Dermis blood vessel endothelial cell (primary cell): ENCODE measurements around the gene APOE. TPM values are rescaled to one million over a fixed set of nuclear protein-coding genes. Genes with fewer than 3 reads are reported as not detected.
"Not testable (repeated sequence)": the region's sequence is repeated elsewhere in the genome, so short reads cannot be mapped to it uniquely, and the experiment has no call there.

ENCODE experiments used
- DNase-seq: peaks from one replicate; pipeline ENCODE4 v3.0.0; 2010
- total RNA-seq: library from RNA; depleted of rRNA; stranded (reverse); fragments of >200 nt; gene quantifications from 2 replicates; pipeline ENCODE4 v1.2.3, GENCODE V29; 2014

The APOE gene
- total RNA-seq, 1 donor from 2014 or later, result 7.8 TPM

DNA sequence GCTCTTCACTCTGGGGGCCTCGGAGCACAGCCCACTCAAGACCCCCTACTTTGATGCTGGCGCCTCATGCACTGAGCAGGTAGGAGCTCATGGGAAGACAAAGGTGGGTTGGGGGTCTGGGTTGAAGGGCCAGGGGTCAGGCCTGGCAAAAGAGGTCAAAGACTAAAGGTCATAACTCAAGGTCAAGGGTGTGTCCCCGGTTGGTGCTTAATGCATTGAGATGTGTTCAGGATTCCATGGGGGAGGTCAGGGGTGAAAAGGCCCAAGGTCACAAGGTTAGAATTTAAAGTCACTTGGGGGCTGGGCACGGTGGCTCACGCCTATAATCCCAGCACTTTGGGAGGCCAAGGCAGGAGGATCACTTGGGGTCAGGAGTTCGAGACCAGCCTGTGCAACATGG lies 19.5 kb upstream of the APOE start:
- no peak for DNase-seq

GRCh38 chr19:44887648-44888047 lies 17.9 kb upstream of the APOE start:
- DNase-seq, result no peak

DNA sequence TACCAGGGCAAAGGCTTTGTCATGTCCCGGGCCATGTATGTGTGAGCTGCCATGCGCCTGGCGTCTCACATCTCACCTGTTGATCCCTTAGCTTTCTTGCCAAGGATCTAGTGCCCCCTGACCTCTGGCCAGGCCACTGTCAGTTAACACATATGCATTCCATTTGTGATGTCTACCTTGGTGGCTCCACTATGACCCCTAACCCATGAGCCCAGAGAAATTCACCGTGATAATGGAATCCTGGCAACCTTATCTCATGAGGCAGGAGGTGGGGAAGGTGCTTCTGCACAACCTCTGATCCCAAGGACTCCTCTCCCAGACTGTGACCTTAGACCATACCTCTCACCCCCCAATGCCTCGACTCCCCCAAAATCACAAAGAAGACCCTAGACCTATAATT lies 17.3 kb upstream of the APOE start:
- DNase-seq, result not testable (repeated sequence)

- no peak for DNase-seq
These were observed 15.7 kb upstream of the APOE start for GRCh38 chr19:44889830-44890365.

- DNase-seq, result peak; percentile 100
These were observed 15.1 kb upstream of the APOE start for GRCh38 chr19:44890366-44891015.

DNA sequence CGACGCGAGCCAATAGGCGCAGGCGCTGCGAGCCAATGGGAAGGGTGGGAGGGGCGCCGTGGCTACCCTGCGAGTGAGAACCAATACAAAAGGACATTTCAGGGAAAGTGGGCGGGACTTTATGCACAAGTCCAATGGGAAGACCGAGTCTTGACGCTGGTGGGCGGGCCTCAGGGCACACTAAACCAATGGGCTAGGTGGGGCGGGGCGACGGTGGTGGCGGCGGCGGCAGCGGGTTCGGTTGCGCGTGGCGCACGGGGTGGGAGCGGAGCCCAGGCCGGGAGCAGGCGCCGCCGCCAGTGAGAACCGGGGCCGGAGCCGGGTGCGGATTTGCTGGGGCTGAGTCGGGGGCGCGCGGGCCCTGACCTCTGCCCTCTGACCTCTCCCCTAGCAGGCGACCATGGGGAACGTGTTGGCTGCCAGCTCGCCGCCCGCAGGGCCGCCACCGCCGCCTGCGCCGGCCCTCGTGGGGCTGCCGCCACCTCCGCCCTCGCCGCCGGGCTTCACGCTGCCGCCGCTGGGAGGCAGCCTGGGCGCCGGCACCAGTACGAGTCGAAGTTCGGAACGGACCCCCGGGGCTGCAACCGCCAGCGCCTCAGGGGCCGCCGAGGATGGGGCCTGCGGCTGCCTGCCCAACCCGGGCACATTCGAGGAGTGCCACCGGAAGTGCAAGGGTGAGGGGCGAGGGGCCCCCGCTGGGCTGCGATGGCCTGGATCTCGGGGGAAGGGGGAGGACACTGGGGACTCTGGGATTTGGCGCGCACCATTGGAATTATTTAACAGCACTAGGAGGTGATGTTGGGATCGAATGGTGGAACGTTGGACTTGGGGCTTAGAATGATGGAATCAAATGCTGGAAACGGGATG lies 14.3 kb upstream of the APOE start, which contains the start of gene TOMM40:
Gene TOMM40 (plus strand): TSS at position 239 of the 867 bp plus-strand sequence. CDS start 162 bp downstream, at position 401.
- DNase-seq, result peak; percentile 18

- DNase-seq, result no peak
These were observed 12.7 kb upstream of the APOE start for GRCh38 chr19:44892932-44893331.

- DNase-seq, result no peak
These were observed 12.1 kb upstream of the APOE start for GRCh38 chr19:44893332-44894051.

- no peak for DNase-seq
These were observed 11.6 kb upstream of the APOE start for GRCh38 chr19:44894052-44894400.

DNA sequence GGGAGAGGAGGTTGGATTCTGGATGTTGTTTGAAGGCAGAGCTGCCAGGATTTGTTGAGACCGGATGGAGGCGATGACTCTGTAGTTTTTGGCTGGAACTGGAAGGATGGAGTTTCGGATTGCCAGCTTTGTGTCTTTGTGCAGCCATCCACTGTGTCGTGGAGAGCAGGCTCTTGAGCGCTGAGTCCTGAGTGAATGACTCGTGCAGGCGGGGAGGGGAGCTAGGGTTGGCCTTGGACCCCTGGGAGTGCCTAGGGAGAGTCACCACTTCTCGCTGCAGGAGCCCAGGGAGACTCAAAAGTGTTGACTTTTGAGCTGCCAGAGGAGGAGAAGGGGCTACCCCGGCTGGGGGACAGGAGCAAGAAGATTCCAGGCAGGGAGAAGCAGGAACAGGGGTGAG lies 10.7 kb upstream of the APOE start:
- DNase-seq, result no peak

- DNase-seq, result no peak
These were observed 7.8 kb upstream of the APOE start for GRCh38 chr19:44897835-44898234.

GRCh38 chr19:44900328-44901244 lies 5.0 kb upstream of the APOE start:
- no peak for DNase-seq

DNA sequence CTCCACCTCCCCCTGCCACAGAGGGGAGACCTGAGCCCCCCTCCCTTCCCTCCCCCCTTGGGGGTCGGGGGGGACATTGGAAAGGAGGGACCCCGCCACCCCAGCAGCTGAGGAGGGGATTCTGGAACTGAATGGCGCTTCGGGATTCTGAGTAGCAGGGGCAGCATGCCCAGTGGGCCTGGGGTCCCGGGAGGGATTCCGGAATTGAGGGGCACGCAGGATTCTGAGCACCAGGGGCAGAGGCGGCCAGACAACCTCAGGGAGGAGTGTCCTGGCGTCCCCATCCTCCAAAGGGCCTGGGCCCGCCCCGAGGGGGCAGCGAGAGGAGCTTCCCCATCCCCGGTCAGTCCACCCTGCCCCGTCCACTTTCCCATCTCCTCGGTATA lies 2.4 kb upstream of the APOE start:
- DNase-seq, result no peak

DNA sequence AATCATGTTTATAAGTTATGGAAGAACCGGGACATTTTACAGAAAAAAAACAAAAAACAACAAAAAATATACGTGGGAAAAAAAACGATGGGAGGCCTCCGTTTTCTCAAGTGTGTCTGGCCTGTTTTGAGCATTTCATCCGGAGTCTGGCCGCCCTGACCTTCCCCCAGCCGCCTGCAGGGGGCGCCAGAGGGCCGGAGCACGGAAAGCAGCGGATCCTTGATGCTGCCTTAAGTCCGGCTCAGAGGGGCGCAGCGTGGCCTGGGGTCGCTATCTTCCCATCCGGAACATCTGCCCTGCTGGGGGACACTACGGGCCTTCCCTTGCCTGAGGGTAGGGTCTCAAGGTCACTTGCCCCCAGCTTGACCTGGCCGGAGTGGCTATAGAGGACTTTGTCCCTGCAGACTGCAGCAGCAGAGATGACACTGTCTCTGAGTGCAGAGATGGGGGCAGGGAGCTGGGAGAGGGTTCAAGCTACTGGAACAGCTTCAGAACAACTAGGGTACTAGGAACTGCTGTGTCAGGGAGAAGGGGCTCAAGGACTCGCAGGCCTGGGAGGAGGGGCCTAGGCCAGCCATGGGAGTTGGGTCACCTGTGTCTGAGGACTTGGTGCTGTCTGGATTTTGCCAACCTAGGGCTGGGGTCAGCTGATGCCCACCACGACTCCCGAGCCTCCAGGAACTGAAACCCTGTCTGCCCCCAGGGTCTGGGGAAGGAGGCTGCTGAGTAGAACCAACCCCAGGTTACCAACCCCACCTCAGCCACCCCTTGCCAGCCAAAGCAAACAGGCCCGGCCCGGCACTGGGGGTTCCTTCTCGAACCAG lies 1.8 kb upstream of the APOE start:
- peak; percentile 76 for DNase-seq

DNA sequence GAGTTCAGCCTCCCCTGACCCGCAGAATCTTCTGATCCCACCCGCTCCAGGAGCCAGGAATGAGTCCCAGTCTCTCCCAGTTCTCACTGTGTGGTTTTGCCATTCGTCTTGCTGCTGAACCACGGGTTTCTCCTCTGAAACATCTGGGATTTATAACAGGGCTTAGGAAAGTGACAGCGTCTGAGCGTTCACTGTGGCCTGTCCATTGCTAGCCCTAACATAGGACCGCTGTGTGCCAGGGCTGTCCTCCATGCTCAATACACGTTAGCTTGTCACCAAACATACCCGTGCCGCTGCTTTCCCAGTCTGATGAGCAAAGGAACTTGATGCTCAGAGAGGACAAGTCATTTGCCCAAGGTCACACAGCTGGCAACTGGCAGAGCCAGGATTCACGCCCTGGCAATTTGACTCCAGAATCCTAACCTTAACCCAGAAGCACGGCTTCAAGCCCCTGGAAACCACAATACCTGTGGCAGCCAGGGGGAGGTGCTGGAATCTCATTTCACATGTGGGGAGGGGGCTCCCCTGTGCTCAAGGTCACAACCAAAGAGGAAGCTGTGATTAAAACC lies 1.1 kb upstream of the APOE start:
- DNase-seq, result no peak

- DNase-seq, result no peak
These were observed 2.0 kb downstream of the APOE start for GRCh38 chr19:44907613-44908012.

GRCh38 chr19:44908074-44908835 lies 2.7 kb downstream of the APOE start:
- no peak for DNase-seq

GRCh38 chr19:44908836-44909261 lies 3.3 kb downstream of the APOE start:
- no peak for DNase-seq

DNA sequence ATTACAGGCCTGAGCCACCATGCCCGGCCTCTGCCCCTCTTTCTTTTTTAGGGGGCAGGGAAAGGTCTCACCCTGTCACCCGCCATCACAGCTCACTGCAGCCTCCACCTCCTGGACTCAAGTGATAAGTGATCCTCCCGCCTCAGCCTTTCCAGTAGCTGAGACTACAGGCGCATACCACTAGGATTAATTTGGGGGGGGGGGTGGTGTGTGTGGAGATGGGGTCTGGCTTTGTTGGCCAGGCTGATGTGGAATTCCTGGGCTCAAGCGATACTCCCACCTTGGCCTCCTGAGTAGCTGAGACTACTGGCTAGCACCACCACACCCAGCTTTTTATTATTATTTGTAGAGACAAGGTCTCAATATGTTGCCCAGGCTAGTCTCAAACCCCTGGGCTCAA lies 4.2 kb downstream of the APOE start:
- no peak for DNase-seq

DNA sequence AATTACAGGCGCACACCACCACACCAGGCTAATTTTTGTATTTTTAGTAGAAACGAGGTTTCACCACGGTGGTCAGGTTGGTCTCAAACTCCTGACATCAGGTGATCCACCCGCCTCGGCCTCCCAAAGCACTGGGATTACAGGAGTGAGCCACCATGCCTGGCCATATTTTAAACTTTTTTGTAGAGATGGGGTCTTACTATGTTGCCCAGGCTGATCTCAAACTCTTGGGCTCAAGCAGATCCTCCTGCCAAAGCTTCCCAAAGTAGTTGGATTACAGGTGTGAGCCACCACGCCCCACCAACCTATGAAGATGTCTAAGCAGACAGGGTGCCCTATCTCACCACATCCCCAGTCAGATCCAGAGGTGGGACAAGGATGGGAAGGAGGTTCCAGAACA lies 6.3 kb downstream of the APOE start:
- DNase-seq, result not testable (repeated sequence)
